Measurements from ENCODE around the gene APAF1. TPM values are rescaled to one million over a fixed set of nuclear protein-coding genes. Genes with fewer than 3 reads are reported as not detected.

APAF1 gene
- total RNA-seq, 2 experiments from 2014 or later: 10.6 to 11.5 TPM

DNA sequence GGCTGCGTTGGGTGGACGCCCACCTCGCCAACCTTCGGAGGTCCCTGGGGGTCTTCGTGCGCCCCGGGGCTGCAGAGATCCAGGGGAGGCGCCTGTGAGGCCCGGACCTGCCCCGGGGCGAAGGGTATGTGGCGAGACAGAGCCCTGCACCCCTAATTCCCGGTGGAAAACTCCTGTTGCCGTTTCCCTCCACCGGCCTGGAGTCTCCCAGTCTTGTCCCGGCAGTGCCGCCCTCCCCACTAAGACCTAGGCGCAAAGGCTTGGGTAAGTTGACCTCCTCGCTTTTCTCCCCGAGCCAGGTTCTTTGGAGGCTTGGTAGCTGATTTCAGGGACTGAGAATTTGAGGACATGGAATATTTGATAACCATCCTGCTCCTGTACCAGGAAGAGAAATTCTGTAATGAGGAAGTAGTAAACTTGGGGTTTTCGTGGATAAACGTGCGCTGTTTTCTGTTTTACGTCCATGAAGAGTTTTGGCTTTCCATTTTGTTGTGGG lies 530 bp downstream of the APAF1 start:
- no peak for DNase-seq
- peak overlapping the region; percentile 96 for H3K4me3 Mint-ChIP-seq
- peak overlapping the region; percentile 59 for H3K27ac Mint-ChIP-seq
- no peaks in the 10 kb centered on the region for H3K27me3 Mint-ChIP-seq
- H3K9me3 Mint-ChIP-seq: no peaks in the 10 kb centered on the region
- peaks cover 26% of the 10 kb centered on the region for H3K4me1 Mint-ChIP-seq
- peaks cover 20% of the 10 kb centered on the region for H3K36me3 Mint-ChIP-seq

DNA sequence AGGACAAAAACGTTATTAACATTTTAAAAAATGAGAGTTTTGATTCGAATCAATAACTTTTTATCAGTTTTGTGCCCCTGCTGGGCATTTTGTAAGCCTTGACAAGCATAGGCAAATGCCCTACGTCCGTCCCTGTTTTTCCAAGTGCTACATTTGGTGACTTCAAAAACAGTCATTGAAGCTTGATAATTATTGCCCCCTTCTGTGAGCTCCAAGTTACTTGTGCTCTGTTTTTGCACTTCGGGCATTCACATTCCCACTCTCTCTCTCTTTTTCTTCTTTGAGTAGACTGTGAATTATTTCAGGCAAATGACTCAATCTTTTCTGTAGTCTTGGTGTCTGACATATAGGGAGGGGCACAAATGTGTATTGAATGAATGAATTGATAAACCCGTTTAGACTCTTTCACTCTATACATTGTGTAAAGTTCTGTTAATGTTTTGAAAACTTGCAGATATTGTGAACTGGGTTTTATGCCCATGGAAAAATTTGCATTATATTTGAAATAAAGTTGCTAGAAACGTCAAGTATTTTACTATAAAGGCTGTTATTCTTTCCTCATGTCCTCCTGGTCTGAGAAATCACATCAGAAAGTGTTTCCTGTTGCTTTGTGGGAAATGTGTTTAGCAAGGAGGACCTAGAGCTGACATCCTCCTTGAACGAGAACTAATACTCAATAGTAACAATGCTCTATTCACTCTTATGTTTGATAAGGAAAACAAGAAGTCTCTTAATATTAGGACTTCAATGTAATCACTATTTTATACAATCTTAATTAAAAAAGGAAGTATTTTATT lies 1.4 kb downstream of the APAF1 start:
- Mint-ChIP-seq H3K36me3 (peaks cover 15% of the 10 kb centered on the region), H3K27ac (no peak overlapping the region), H3K27me3 (no peaks in the 10 kb centered on the region), H3K4me3 (peak overlapping the region; percentile 96), H3K9me3 (no peaks in the 10 kb centered on the region), H3K4me1 (peaks cover 21% of the 10 kb centered on the region)
- DNase-seq: no peak

DNA sequence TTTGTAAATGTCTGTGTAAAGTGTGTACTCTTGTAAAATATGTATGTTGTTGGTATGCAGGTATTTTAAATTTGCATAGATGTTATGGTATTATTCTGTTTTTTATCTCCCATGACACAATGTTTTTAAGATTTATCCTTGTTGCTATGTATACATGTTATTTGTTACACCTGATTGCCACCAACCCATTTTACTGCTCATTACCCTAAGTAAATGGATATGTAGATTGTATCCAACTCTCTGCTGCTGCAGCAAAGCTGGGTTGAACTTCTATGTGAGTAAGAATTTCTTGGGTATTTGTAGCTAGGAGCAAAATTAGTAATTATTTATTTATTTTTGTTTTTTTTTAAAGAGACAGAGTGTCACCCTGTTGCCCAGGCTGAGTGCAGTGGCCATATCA lies 6.2 kb downstream of the APAF1 start:
- Mint-ChIP-seq H3K4me3 (no peak overlapping the region), H3K27ac (no peak overlapping the region), H3K4me1 (peaks cover 11% of the 10 kb centered on the region), H3K27me3 (no peaks in the 10 kb centered on the region), H3K36me3 (peaks cover 2% of the 10 kb centered on the region), H3K9me3 (no peaks in the 10 kb centered on the region)
- no peak for DNase-seq

DNA sequence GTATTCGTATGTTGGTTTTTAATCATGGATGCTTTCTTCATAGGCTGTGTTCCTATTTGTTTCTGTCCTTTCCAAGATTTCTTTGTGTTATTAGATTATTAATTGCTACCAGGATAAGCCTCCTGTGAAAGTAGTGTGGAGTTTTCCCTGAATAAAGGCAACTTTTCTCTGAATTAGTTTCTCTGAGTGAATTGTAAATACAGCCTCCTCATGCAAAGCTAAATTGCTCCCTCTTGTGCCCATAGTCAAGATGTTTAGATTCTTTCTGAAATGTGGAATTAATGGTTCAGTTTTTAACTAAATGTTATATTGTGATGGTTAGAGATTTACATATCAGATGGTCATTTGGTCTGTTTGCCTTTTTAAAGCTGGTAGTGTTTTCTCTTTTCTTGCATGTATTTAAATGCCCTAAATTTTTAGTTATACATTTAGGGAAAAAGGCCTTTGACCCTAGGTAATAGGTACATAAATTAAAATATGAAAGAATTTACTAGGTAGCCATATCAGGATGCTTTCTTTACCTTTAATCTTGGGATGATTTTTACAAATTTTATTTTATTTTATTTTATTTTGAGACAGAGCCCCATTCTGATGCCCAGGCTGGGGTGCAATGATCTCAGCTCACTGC lies 8.9 kb downstream of the APAF1 start:
- no peaks in the 10 kb centered on the region for H3K9me3 Mint-ChIP-seq
- peaks cover 2% of the 10 kb centered on the region for H3K36me3 Mint-ChIP-seq
- H3K27me3 Mint-ChIP-seq: no peaks in the 10 kb centered on the region
- H3K27ac Mint-ChIP-seq: no peak overlapping the region
- H3K4me3 Mint-ChIP-seq: no peak overlapping the region
- no peak for DNase-seq
- peaks cover 11% of the 10 kb centered on the region for H3K4me1 Mint-ChIP-seq

DNA sequence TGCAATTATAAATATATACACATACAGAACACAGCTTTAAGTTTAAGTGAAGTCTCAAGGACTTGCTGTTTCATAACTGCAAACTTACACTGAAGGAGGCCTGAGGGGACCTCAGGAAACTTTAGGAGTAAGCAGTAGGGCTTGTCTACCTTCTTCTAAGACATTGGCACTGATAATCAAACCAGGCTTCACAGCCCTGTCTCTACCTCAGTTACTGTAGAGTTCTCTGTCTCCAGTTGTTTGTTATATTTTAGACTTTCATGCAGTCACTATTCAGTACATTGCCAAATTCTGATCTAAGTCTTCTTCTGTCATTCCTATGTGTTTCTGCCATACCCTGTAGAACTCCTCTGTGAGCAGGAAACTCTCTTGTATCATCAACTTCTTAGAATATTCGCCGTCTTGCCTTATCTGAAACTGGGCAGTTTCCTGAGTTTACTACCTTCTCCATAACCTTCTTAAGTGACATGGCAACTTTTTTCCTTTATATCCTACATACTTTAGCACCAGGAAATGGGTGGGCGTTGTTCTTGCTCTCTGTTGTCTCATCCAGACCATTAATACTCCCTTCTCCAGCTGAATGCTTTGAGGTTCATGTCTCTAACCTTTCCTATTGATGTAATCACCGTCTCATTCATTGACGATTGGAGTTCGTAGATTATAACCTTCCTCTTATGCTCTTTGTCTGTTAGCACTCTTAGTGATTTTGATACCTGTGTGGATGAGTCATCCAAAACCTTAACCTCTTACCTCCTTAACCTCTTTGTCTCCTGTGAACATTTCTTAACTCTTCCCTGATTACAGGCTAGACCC lies 11.4 kb downstream of the APAF1 start:
- Mint-ChIP-seq H3K4me1 (peaks cover 11% of the 10 kb centered on the region), H3K27ac (peak overlapping the region; percentile 39), H3K27me3 (no peaks in the 10 kb centered on the region), H3K4me3 (no peak overlapping the region), H3K9me3 (no peaks in the 10 kb centered on the region), H3K36me3 (peaks cover 1% of the 10 kb centered on the region)
- DNase-seq: no peak

DNA sequence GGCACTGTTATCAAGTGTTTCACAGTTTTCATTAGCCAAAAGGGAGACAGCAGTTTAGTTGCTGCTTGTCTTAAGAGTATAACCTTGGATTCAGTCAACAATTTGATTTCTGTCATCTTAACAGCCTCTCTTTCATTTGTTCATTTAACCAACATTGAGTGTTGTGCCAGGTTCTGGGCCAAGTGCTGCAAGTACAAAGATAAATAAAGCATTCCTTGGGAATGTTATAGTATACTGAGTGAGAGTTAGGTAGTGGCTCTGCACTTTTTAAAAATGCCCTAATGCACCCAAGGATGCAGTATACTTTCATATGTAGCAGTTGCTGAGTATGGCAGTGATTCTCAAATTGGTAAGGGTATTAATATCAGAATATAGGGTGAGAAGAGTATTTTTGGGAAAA lies 15.4 kb downstream of the APAF1 start:
- no peaks in the 10 kb centered on the region for H3K9me3 Mint-ChIP-seq
- no peak for DNase-seq
- H3K27me3 Mint-ChIP-seq: no peaks in the 10 kb centered on the region
- H3K4me1 Mint-ChIP-seq: peaks cover 10% of the 10 kb centered on the region
- no peak overlapping the region for H3K27ac Mint-ChIP-seq
- peaks cover 1% of the 10 kb centered on the region for H3K36me3 Mint-ChIP-seq
- no peak overlapping the region for H3K4me3 Mint-ChIP-seq

DNA sequence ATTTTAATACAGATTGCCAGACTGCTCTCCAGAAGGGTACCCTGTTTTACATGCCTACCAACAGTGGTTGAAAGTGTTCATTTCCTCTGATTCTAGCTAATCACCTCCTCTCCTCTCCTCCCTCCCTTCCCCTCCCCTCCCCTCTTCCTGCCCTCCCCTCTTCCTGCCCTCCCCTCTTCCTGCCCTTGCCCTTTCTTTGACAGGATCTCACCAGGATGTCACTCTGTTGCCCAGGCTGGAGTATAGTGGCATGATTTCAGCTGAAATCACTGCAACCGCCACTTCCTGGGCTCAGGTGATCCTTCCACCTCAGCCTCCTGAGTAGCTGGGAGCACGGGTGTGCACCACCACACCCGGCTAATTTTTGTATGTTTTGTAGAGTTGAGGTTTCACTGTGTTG lies 24.7 kb downstream of the APAF1 start:
- Mint-ChIP-seq H3K27me3 (no peaks in the 10 kb centered on the region), H3K4me3 (no peak overlapping the region), H3K9me3 (peaks cover 1% of the 10 kb centered on the region), H3K36me3 (peaks cover 12% of the 10 kb centered on the region), H3K4me1 (peaks cover 1% of the 10 kb centered on the region), H3K27ac (no peak overlapping the region)
- no peak for DNase-seq

DNA sequence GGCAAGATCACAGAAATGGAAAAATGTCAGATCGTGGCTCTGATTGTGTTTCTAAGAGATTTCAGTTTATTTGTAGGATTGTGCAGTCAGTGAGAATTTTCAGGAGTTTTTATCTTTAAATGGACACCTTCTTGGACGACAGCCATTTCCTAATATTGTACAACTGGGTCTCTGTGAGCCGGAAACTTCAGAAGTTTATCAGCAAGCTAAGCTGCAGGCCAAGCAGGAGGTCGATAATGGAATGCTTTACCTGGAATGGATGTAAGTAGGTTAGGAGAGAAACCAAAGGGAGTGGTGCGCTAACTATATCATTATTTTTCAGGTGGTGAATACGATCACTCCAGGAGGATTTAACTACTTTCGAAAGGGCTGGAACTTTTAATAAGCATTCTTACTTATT lies 26.4 kb downstream of the APAF1 start:
- Mint-ChIP-seq H3K4me3 (no peak overlapping the region), H3K4me1 (peaks cover 1% of the 10 kb centered on the region), H3K27me3 (no peaks in the 10 kb centered on the region), H3K27ac (no peak overlapping the region), H3K9me3 (peaks cover 1% of the 10 kb centered on the region), H3K36me3 (peaks cover 12% of the 10 kb centered on the region)
- no peak for DNase-seq

DNA sequence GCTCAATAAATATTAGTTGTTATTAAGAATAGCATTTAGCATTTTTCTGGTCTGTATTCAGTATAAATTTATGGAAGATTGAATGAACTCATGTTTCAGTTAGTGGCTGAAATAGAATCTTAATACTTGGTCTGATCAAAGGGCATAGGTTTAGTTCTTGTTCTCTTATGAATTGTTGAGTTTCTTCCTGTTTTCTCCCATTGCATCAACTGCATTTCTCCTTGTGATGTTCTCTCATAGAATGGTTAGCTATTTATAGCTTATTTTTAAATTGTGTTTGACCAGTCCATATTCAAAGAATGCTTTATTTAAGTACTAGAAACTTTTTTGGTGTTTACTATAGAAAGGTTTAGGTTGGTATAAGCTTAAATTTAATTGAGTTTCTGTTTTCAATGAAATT lies 29.8 kb downstream of the APAF1 start:
- H3K36me3 Mint-ChIP-seq: peaks cover 4% of the 10 kb centered on the region
- H3K4me3 Mint-ChIP-seq: no peak overlapping the region
- no peak overlapping the region for H3K27ac Mint-ChIP-seq

DNA sequence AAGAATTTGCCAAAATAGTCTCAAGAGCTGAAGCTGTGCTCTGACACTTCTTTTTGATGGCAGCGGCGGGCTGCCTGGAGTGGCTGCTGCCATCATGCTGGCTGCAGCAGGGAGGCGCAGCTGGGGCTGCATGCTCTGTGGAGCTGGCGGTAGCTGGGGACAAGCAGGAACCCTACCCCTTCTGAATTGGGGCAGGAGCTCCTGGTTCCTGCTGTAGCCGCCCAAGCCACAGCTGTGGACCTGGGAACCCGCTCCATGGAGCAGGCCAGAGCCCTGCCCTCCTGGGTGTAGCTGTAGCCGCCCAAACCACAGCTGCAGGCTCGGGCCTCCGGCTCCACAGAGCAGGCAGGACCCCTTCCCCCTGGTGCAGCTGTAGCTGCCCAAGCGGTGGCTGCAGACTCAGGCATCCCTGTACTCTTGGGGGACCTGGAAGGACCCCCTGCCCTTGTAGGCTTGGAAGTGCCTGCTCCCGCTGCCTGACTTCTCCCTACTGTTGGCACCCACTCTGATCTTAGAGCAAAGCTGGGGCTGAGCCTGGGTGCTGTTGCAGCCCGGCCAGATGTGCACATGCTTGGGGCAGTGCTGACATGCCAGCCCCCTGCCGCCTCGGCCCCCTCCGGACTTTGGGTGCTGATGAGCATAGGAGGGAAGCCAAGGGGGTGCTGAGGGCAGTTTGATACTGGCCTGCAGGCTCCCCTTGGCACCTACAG lies 33.3 kb downstream of the APAF1 start:
- Mint-ChIP-seq H3K9me3 (no peaks in the 10 kb centered on the region), H3K4me1 (no peaks in the 10 kb centered on the region), H3K27me3 (no peaks in the 10 kb centered on the region), H3K36me3 (peaks cover under 1% of the 10 kb centered on the region), H3K4me3 (no peak overlapping the region), H3K27ac (no peak overlapping the region)
- DNase-seq: no peak

More for the DNA sequence above, 29.8 kb downstream of the APAF1 start:
- peaks cover under 1% of the 10 kb centered on the region for H3K9me3 Mint-ChIP-seq
- DNase-seq: no peak
- peaks cover under 1% of the 10 kb centered on the region for H3K4me1 Mint-ChIP-seq
- no peaks in the 10 kb centered on the region for H3K27me3 Mint-ChIP-seq

DNA sequence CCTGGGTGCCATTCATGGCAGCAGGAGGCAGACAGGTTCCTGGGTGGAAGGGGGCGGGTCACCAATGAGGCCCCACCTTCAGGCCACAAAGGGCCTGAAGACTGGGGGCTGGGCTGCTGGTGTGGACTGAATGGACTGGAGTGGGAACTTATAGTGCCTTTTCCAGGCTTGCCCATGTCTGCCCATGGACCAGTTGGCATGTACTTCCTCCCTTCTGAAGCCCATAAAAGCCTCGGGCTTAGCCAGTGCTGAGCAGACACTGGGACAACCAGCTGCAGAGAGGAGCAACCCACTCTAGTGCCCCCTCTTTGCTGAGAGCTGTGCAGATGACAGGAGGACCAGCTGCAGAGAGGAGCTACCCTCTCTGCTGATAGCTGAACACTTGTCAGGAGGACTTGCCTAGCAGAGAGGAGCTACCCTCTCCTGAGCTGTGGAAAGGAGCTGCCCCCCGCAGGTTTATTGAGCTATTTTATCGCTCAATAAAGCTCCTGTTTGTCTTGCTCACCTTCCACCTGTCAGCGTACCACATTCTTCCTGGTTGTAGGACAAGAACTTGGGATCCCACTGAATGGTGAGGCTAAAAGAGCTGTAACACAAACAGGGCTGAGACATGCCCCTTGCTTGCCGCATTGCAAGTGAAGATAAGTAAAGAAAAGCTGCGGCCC lies 34.0 kb downstream of the APAF1 start:
- Mint-ChIP-seq H3K27ac (no peak overlapping the region), H3K27me3 (no peaks in the 10 kb centered on the region), H3K9me3 (no peaks in the 10 kb centered on the region), H3K4me3 (no peak overlapping the region), H3K4me1 (no peaks in the 10 kb centered on the region), H3K36me3 (peaks cover 5% of the 10 kb centered on the region)
- no peak for DNase-seq

DNA sequence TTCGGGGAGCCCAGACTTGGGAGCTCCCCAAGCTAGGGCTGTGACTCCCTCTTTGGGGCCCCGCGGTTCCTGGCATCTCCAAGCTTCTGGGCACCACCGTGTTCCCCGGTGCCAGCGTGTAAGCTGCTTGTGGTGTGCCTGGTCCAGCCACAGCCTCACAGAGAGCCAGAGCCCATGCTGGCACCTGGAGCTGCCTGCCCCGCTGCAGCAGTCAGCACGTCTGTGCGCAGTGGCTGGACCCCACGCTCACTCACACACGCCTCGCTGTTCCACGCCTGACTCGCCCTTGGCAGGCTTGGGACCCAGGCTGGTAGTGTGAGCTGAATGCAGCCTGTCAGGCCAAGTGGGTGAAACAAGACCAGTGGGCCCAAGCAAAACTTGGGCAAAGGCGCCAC lies 34.5 kb downstream of the APAF1 start:
- Mint-ChIP-seq H3K4me3 (no peak overlapping the region), H3K27ac (no peak overlapping the region), H3K27me3 (no peaks in the 10 kb centered on the region), H3K9me3 (no peaks in the 10 kb centered on the region), H3K4me1 (no peaks in the 10 kb centered on the region), H3K36me3 (peaks cover 7% of the 10 kb centered on the region)
- no peak for DNase-seq

DNA sequence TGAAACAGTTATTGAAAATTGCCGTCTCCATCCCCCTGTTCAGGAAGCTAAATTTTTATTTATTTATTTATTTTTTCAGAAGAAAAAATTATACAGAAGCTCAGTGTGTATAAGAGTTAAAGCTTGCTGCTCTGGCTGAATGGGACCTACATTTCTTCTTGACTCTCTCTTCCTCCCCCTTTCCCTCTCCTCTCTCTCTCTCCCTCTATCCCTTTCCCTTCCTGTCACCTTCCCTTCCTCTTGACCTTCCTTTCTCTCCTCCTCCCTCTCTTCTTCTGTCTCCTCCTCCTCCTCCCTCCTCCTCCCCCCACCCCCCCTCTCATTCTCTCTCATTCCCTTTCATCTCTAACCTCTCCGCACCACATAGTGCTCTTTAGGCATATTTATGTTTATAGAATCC lies 39.1 kb downstream of the APAF1 start:
- Mint-ChIP-seq H3K9me3 (no peaks in the 10 kb centered on the region), H3K27ac (no peak overlapping the region), H3K4me3 (no peak overlapping the region), H3K27me3 (no peaks in the 10 kb centered on the region), H3K36me3 (peaks cover 11% of the 10 kb centered on the region), H3K4me1 (no peaks in the 10 kb centered on the region)
- DNase-seq: no peak

DNA sequence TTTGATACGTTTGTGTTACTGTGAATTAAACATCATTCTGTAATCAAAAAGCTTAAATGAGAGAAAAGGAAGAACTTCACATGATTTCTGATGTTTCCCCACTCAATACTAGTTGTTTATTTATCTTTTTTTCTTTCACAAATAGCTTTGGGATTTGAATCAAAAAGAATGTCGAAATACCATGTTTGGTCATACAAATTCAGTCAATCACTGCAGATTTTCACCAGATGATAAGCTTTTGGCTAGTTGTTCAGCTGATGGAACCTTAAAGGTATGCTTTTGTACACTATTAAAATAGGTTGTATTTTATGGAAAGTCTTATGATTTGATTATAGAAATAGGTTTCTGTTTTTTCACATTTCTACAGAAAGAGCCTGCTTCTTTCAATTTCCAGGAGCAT lies 41.5 kb downstream of the APAF1 start:
- H3K4me3 Mint-ChIP-seq: no peak overlapping the region
- no peaks in the 10 kb centered on the region for H3K9me3 Mint-ChIP-seq
- DNase-seq: no peak
- no peak overlapping the region for H3K27ac Mint-ChIP-seq
- H3K4me1 Mint-ChIP-seq: peaks cover 4% of the 10 kb centered on the region
- H3K27me3 Mint-ChIP-seq: no peaks in the 10 kb centered on the region
- peaks cover 13% of the 10 kb centered on the region for H3K36me3 Mint-ChIP-seq
